ENCODE data around the gene EVX2. TPM values are rescaled to one million over a fixed set of nuclear protein-coding genes. Genes with fewer than 3 reads are reported as not detected.

The EVX2 gene
- total RNA-seq, 2 experiments from 2014 or later = not detected

- intact Hi-C loops (cut with micrococcal nuclease) = loop anchor here (2.0 to 5.0 kb wide), 2 partner anchors 73 to 398 kb away; no protein-coding TSS in a partner anchor
- Mint-ChIP-seq H3K27ac (no peak overlapping the region), H3K4me3 (no peak overlapping the region), H3K27me3 (peaks cover 85% of the 10 kb centered on the region), H3K4me1 (ENCODE audit: low read depth) (peaks cover 17% of the 10 kb centered on the region), H3K36me3 (peaks cover 9% of the 10 kb centered on the region), H3K9me3 (no peaks in the 10 kb centered on the region)
- ChIA-PET POLR2A (no interaction called here), CTCF (interaction anchor here (1.0 to 2.6 kb wide), 4 partner anchors 8 to 720 kb away, joined by 3 to 10 read pairs (median 6); no protein-coding TSS in a partner anchor)
- DNase-seq = no peak
Observed at GRCh38 chr2:176088937-176089842, 5.4 kb upstream of the EVX2 start.

GRCh38 chr2:176088048-176088936 lies 4.5 kb upstream of the EVX2 start:
- peaks cover 12% of the 10 kb centered on the region for H3K4me1 Mint-ChIP-seq (ENCODE audit: low read depth)
- peak overlapping the region; percentile 53 for H3K4me3 Mint-ChIP-seq
- H3K27ac Mint-ChIP-seq = no peak overlapping the region
- POLR2A ChIA-PET = no interaction called here
- intact Hi-C loops (cut with micrococcal nuclease) = loop anchor here (2.0 to 5.0 kb wide), 2 partner anchors 74 to 397 kb away; no protein-coding TSS in a partner anchor
- CTCF ChIA-PET = interaction anchor here (1.0 to 2.6 kb wide), 6 partner anchors 9 to 719 kb away, joined by 3 to 10 read pairs (median 5); no protein-coding TSS in a partner anchor
- H3K9me3 Mint-ChIP-seq = peaks cover 6% of the 10 kb centered on the region
- peaks cover 85% of the 10 kb centered on the region for H3K27me3 Mint-ChIP-seq
- peak; percentile 46 for DNase-seq
- H3K36me3 Mint-ChIP-seq = peaks cover 16% of the 10 kb centered on the region

- DNase-seq = no peak
- ChIA-PET POLR2A (no interaction called here), CTCF (interaction anchor here (1.4 to 2.6 kb wide), 3 partner anchors 10 to 400 kb away, joined by 4 to 10 read pairs (median 6); no protein-coding TSS in a partner anchor)
- Mint-ChIP-seq H3K4me3 (no peak overlapping the region), H3K36me3 (peaks cover 22% of the 10 kb centered on the region), H3K9me3 (peaks cover 6% of the 10 kb centered on the region), H3K4me1 (ENCODE audit: low read depth) (peaks cover 12% of the 10 kb centered on the region), H3K27ac (no peak overlapping the region), H3K27me3 (peaks cover 89% of the 10 kb centered on the region)
- intact Hi-C loops (cut with micrococcal nuclease) = loop anchor here (2.0 to 5.0 kb wide), 2 partner anchors 75 to 397 kb away; no protein-coding TSS in a partner anchor
Observed at GRCh38 chr2:176087330-176088047, 3.7 kb upstream of the EVX2 start.

GRCh38 chr2:176085861-176086771 lies 2.4 kb upstream of the EVX2 start:
- CTCF ChIA-PET = interaction anchor here (0.7 to 1.3 kb wide), 3 partner anchors 11 to 398 kb away, joined by 4 to 7 read pairs (median 4); no protein-coding TSS in a partner anchor
- H3K27ac Mint-ChIP-seq = no peak overlapping the region
- POLR2A ChIA-PET = no interaction called here
- H3K27me3 Mint-ChIP-seq = peaks cover 88% of the 10 kb centered on the region
- H3K9me3 Mint-ChIP-seq = peaks cover 12% of the 10 kb centered on the region
- H3K4me3 Mint-ChIP-seq = peak overlapping the region; percentile 23
- intact Hi-C loops (cut with micrococcal nuclease) = loop anchor here (2.0 to 5.0 kb wide), 2 partner anchors 25 to 76 kb away; no protein-coding TSS in a partner anchor
- peaks cover 27% of the 10 kb centered on the region for H3K36me3 Mint-ChIP-seq
- peaks cover 7% of the 10 kb centered on the region for H3K4me1 Mint-ChIP-seq (ENCODE audit: low read depth)
- no peak for DNase-seq

DNA sequence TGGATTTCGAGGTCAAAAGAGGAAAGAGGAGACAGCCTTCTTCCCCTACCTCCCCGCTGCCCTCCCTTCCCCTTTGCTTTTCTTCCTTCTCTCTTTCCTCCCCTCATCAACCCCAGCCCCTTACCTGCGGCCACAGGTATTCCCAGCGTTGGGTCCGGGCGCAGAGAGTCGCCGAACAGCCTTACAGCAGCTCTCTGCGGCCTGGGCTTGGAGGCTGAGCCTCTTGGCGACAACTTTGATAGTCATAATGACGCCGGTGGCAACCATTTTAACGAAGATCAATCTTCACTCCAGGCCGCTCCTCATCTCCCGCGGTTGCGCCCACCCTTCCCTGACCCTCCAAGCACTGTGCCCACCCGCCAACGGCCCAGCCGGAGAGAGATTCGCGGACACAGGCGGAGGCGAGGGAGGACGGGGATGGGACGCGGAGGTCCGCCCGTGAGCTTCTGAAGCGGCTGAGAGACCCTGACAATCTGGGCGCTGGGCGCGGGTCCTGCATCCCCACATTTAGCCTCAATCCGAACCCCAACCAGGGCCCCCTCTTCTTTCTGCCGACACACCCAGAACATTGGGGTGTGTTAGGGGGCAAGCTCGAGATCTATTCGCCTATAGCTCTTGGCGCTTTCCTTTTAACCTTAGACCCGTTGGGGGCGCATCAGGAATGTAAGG lies 1.5 kb upstream of the EVX2 start:
- CTCF ChIA-PET = interaction anchor here (0.6 to 1.3 kb wide), 4 partner anchors 12 to 397 kb away, joined by 3 to 7 read pairs (median 4); no protein-coding TSS in a partner anchor
- peaks cover 15% of the 10 kb centered on the region for H3K9me3 Mint-ChIP-seq
- H3K4me3 Mint-ChIP-seq = no peak overlapping the region
- H3K27ac Mint-ChIP-seq = no peak overlapping the region
- H3K36me3 Mint-ChIP-seq = peaks cover 29% of the 10 kb centered on the region
- peaks cover 9% of the 10 kb centered on the region for H3K4me1 Mint-ChIP-seq (ENCODE audit: low read depth)
- H3K27me3 Mint-ChIP-seq = peaks cover 85% of the 10 kb centered on the region
- DNase-seq = no peak
- intact Hi-C loops (cut with micrococcal nuclease) = loop anchor here (2.0 to 5.0 kb wide), 2 partner anchors 26 to 77 kb away; no protein-coding TSS in a partner anchor
- POLR2A ChIA-PET = no interaction called here

- H3K9me3 Mint-ChIP-seq = peaks cover 15% of the 10 kb centered on the region
- no peak for DNase-seq
- ChIA-PET POLR2A (no interaction called here), CTCF (interaction anchor here (1.3 kb wide), 2 partner anchors 13 to 394 kb away, joined by 4 to 7 read pairs; no protein-coding TSS in a partner anchor)
- intact Hi-C loops (cut with micrococcal nuclease) = loop anchor here (2.0 to 5.0 kb wide), 2 partner anchors 26 to 78 kb away; no protein-coding TSS in a partner anchor
- H3K4me3 Mint-ChIP-seq = no peak overlapping the region
- peaks cover 9% of the 10 kb centered on the region for H3K4me1 Mint-ChIP-seq (ENCODE audit: low read depth)
- peaks cover 80% of the 10 kb centered on the region for H3K27me3 Mint-ChIP-seq
- peaks cover 29% of the 10 kb centered on the region for H3K36me3 Mint-ChIP-seq
- H3K27ac Mint-ChIP-seq = peak overlapping the region; percentile 25
Observed at GRCh38 chr2:176084611-176085119, 903 bp upstream of the EVX2 start.

- POLR2A ChIA-PET = no interaction called here
- Mint-ChIP-seq H3K4me3 (peak overlapping the region; percentile 36), H3K27ac (peak overlapping the region; percentile 60), H3K9me3 (peaks cover 18% of the 10 kb centered on the region), H3K4me1 (ENCODE audit: low read depth) (peaks cover 17% of the 10 kb centered on the region), H3K27me3 (peaks cover 82% of the 10 kb centered on the region), H3K36me3 (peaks cover 42% of the 10 kb centered on the region)
- intact Hi-C loops (cut with micrococcal nuclease) = no loop called here
- no peak for DNase-seq
- CTCF ChIA-PET = interaction anchor here (2.0 kb wide), 1 partner anchor 15 kb away, joined by 7 read pairs; no protein-coding TSS in a partner anchor
Observed at GRCh38 chr2:176082824-176083751, 674 bp downstream of the EVX2 start.

DNA sequence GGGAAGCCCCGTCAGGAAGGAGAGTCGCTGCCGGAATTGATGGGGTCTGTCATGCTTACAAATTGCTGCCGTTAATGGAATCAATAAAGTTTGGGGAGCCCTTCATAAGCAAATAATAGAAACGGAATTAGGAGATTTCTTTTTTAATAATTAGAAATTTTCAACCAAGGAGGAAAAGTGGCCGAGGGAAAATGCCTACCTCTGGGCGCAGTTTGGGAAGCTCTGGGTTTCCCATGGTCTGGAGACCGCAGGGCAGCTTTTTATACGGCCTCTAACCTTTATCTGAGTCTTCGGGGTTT lies 1.3 kb downstream of the EVX2 start:
- Mint-ChIP-seq H3K27me3 (peaks cover 76% of the 10 kb centered on the region), H3K9me3 (peaks cover 18% of the 10 kb centered on the region), H3K4me3 (no peak overlapping the region), H3K4me1 (ENCODE audit: low read depth) (peaks cover 17% of the 10 kb centered on the region), H3K27ac (peak overlapping the region; percentile 60), H3K36me3 (peaks cover 42% of the 10 kb centered on the region)
- intact Hi-C loops (cut with micrococcal nuclease) = no loop called here
- no peak for DNase-seq
- ChIA-PET POLR2A (no interaction called here), CTCF (interaction anchor here (2.0 kb wide), 1 partner anchor 15 kb away, joined by 7 read pairs; no protein-coding TSS in a partner anchor)

GRCh38 chr2:176081837-176082524 lies 1.8 kb downstream of the EVX2 start:
- H3K9me3 Mint-ChIP-seq = peaks cover 18% of the 10 kb centered on the region
- peak overlapping the region; percentile 52 for H3K27ac Mint-ChIP-seq
- peaks cover 76% of the 10 kb centered on the region for H3K27me3 Mint-ChIP-seq
- peaks cover 42% of the 10 kb centered on the region for H3K36me3 Mint-ChIP-seq
- peaks cover 17% of the 10 kb centered on the region for H3K4me1 Mint-ChIP-seq (ENCODE audit: low read depth)
- ChIA-PET POLR2A (no interaction called here), CTCF (interaction anchor here (2.0 kb wide), 1 partner anchor 16 kb away, joined by 7 read pairs; no protein-coding TSS in a partner anchor)
- no peak for DNase-seq
- intact Hi-C loops (cut with micrococcal nuclease) = loop anchor here (2.0 kb wide), 1 partner anchor 15 kb away; no protein-coding TSS in a partner anchor
- H3K4me3 Mint-ChIP-seq = no peak overlapping the region

Data from activated CD4-positive, alpha-beta memory T cell treated with anti-CD3 and anti-CD28 coated beads for 36 hours (primary cell).